ENCODE data around the gene ATP2B2. TPM values are rescaled to one million over a fixed set of nuclear protein-coding genes. Genes with fewer than 3 reads are reported as not detected.

ATP2B2 gene
- total and polyA plus RNA-seq, 9 of the 15 experiments (the other 6 are each of a cell fraction or from before 2014, with no cell fraction given), result 0.06 TPM; not detected in 8

DNA sequence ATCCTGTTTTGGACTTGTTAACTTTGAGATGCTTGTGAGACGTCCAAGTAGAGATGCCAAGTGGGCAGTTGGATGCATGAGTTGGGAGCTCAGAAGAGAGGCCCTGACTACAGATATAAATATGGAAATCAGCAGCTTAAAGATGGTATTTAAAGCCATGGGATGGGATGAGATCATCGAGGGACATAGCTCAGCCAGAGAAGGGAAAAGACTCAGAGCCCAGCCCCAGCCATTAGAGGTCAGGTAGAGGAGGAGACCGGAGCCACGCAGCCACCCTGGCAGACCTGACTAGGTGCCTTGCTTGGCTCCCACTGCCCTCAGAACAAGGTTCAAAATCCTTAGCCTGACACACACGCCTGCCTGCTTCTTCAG is 31.1 kb downstream of the ATP2B2 start:
- Histone ChIP-seq H3K9ac (ENCODE audit: insufficient read depth in 1 of 2, low read depth in 2 of 2, low read length in 2 of 2) (no peak overlapping the region), H3K4me2 (ENCODE audit: insufficient read depth, low read length) (no peak overlapping the region), H3K27me3 (ENCODE audit: control insufficient read depth in 2 of 2, insufficient read depth in 2 of 2, low read length in 2 of 2) (peaks cover 21 to 44% of the 10 kb centered on the region in 2 experiments; a peak in 4 of 5 replicates), H4K20me1 (replicated peaks; ENCODE audit: control insufficient read depth, insufficient read depth, low read length) (peaks cover 16% of the 10 kb centered on the region; the same call in 1 of the 2 replicates), H3K27ac (ENCODE audit: extremely low read depth, low read depth, low read length) (no peak overlapping the region), H3K79me2 (ENCODE audit: control insufficient read depth, insufficient read depth, low read length) (no peaks in the 10 kb centered on the region), H3K36me3 (ENCODE audit: control insufficient read depth, insufficient read depth, low read length) (no peaks in the 10 kb centered on the region), H2AFZ (ENCODE audit: low read depth, low read length) (no peak overlapping the region), H3K4me1 (replicated peaks in 1 of 2; ENCODE audit: control insufficient read depth in 2 of 2, insufficient read depth in 2 of 2, low read length in 2 of 2) (peaks cover 0 to 5% of the 10 kb centered on the region in 2 experiments; a peak in 1 of 5 replicates), H3K4me3 (no peak overlapping the region), H3K9me1 (ENCODE audit: control insufficient read depth, insufficient read depth, low read length) (peaks cover 4% of the 10 kb centered on the region), H3K9me3 (replicated peaks; ENCODE audit: control insufficient read depth, insufficient read depth, low read depth, low read length) (no peaks in the 10 kb centered on the region)
- ATAC-seq (no peak), FAIRE-seq (no peak), DNase-seq (ENCODE audit: extremely low read depth in 1 of 4, low spot score in 3 of 4) (no peak)
- ChIA-PET POLR2A (interaction anchor here (0.6 to 0.9 kb wide), 3 partner anchors 14 to 159 kb away, joined by 3 read pairs; no protein-coding TSS in a partner anchor), CTCF (ENCODE audit: low intra/inter-chr PET ratio) (no interaction called here)
- intact Hi-C loops (cut with micrococcal nuclease), result no loop called here
- BruUV-seq (replicated peaks), result no TSS peak
- in situ Hi-C loops (cut with MboI), result no loop called here
- 0% methylated on average over 5 of the region's 5 CpGs for WGBS (ENCODE audit: insufficient coverage, low coverage, missing lambda C conversion rate)
- TF ChIP-seq, protein P1, sequence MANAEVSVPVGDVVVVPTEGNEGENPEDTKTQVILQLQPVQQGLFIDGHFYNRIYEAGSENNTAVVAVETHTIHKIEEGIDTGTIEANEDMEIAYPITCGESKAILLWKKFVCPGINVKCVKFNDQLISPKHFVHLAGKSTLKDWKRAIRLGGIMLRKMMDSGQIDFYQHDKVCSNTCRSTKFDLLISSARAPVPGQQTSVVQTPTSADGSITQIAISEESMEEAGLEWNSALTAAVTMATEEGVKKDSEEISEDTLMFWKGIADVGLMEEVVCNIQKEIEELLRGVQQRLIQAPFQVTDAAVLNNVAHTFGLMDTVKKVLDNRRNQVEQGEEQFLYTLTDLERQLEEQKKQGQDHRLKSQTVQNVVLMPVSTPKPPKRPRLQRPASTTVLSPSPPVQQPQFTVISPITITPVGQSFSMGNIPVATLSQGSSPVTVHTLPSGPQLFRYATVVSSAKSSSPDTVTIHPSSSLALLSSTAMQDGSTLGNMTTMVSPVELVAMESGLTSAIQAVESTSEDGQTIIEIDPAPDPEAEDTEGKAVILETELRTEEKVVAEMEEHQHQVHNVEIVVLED (CRISPR knock-in tag; IDR thresholded peaks at IDR 0.05), result no peak
- TF ChIP-seq ZNF384 (IDR thresholded peaks at IDR 0.05; ENCODE audit: low read depth, low read length) (no peak), NCOA2 (IDR thresholded peaks at IDR 0.05; ENCODE audit: partially characterized antibody in 2 of 2) (no peak), ASH1L (IDR thresholded peaks at IDR 0.05; ENCODE audit: borderline replicate concordance, low read depth, partially characterized antibody) (no peak), PCBP2 (IDR thresholded peaks at IDR 0.05; ENCODE audit: low read depth, low read length, poor library complexity, severe bottlenecking) (no peak), ZNF408 (CRISPR knock-in tag; IDR thresholded peaks at IDR 0.05; ENCODE audit: low read depth) (no peak), TEAD4 (IDR thresholded peaks at IDR 0.05; ENCODE audit: low read length) (no peak), TEAD4 (CRISPR knock-in tag; IDR thresholded peaks at IDR 0.05; ENCODE audit: borderline replicate concordance) (no peak), NFRKB (IDR thresholded peaks at IDR 0.05; ENCODE audit: low read depth) (no peak)
- TF ChIP-seq, protein P2, sequence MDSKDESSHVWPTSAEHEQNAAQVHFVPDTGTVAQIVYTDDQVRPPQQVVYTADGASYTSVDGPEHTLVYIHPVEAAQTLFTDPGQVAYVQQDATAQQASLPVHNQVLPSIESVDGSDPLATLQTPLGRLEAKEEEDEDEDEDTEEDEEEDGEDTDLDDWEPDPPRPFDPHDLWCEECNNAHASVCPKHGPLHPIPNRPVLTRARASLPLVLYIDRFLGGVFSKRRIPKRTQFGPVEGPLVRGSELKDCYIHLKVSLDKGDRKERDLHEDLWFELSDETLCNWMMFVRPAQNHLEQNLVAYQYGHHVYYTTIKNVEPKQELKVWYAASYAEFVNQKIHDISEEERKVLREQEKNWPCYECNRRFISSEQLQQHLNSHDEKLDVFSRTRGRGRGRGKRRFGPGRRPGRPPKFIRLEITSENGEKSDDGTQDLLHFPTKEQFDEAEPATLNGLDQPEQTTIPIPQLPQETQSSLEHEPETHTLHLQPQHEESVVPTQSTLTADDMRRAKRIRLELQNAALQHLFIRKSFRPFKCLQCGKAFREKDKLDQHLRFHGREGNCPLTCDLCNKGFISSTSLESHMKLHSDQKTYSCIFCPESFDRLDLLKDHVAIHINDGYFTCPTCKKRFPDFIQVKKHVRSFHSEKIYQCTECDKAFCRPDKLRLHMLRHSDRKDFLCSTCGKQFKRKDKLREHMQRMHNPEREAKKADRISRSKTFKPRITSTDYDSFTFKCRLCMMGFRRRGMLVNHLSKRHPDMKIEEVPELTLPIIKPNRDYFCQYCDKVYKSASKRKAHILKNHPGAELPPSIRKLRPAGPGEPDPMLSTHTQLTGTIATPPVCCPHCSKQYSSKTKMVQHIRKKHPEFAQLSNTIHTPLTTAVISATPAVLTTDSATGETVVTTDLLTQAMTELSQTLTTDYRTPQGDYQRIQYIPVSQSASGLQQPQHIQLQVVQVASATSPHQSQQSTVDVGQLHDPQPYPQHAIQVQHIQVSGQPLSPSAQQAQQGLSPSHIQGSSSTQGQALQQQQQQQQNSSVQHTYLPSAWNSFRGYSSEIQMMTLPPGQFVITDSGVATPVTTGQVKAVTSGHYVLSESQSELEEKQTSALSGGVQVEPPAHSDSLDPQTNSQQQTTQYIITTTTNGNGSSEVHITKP (IDR thresholded peaks at IDR 0.05; ENCODE audit: partially characterized antibody), result no peak
- TF ChIP-seq, protein P3, sequence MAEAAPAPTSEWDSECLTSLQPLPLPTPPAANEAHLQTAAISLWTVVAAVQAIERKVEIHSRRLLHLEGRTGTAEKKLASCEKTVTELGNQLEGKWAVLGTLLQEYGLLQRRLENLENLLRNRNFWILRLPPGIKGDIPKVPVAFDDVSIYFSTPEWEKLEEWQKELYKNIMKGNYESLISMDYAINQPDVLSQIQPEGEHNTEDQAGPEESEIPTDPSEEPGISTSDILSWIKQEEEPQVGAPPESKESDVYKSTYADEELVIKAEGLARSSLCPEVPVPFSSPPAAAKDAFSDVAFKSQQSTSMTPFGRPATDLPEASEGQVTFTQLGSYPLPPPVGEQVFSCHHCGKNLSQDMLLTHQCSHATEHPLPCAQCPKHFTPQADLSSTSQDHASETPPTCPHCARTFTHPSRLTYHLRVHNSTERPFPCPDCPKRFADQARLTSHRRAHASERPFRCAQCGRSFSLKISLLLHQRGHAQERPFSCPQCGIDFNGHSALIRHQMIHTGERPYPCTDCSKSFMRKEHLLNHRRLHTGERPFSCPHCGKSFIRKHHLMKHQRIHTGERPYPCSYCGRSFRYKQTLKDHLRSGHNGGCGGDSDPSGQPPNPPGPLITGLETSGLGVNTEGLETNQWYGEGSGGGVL (CRISPR knock-in tag; IDR thresholded peaks at IDR 0.05), result no peak
- TF ChIP-seq, protein P4, sequence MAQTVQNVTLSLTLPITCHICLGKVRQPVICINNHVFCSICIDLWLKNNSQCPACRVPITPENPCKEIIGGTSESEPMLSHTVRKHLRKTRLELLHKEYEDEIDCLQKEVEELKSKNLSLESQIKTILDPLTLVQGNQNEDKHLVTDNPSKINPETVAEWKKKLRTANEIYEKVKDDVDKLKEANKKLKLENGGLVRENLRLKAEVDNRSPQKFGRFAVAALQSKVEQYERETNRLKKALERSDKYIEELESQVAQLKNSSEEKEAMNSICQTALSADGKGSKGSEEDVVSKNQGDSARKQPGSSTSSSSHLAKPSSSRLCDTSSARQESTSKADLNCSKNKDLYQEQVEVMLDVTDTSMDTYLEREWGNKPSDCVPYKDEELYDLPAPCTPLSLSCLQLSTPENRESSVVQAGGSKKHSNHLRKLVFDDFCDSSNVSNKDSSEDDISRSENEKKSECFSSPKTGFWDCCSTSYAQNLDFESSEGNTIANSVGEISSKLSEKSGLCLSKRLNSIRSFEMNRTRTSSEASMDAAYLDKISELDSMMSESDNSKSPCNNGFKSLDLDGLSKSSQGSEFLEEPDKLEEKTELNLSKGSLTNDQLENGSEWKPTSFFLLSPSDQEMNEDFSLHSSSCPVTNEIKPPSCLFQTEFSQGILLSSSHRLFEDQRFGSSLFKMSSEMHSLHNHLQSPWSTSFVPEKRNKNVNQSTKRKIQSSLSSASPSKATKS (CRISPR knock-in tag; IDR thresholded peaks at IDR 0.05), result no peak
